HepG2 (cell line): Measurements from ENCODE around the gene AUNIP. TPM values are rescaled to one million over a fixed set of nuclear protein-coding genes. Genes with fewer than 3 reads are reported as not detected.

Source experiments
- ATAC-seq: fragments of 200-7000 bp; cut with Tn5 transposase; 3 replicates; pipeline ENCODE4 v1.9.1; 2020; ENCODE audit warnings: mild to moderate bottlenecking, moderate library complexity
- BruUV-seq: library from RNA; stranded (reverse); fragments of 400-500 nt; replicated peaks from 2 replicates; lab custom pipeline; 2021; lab: Mats Ljungman, UMichigan
- CTCF ChIA-PET: fragments of 300-600 bp; formaldehyde crosslinking; extraction: SDS; loops from one replicate; lab custom pipeline; 2021; ENCODE audit warnings: low total read pairs, inconsistent platforms, low intra/inter-chr PET ratio; lab: Yijun Ruan, JAX
- POLR2A ChIA-PET: fragments of 350-600 bp; sonication (Branson Sonifier 250); formaldehyde crosslinking; loops from one replicate; lab custom pipeline; 2020; ENCODE audit warnings: antibody characterized with exemption, inconsistent platforms; lab: Yijun Ruan, JAX
- DNase-seq: peaks from one replicate; pipeline ENCODE4 v3.0.0-alpha.2; 2015; ENCODE audit warnings: low spot score
- FAIRE-seq: peaks from 3 replicates; lab custom pipeline; 2011; peaks lifted over from hg19 to GRCh38; lab: Jason Lieb, UNC
- H2AFZ ChIP-seq: one replicate; pipeline ENCODE4 v1.6.1; 2011; ENCODE audit warnings: low read length, inconsistent platforms
- H3K27ac ChIP-seq: fragments of 300-600 bp; 3 replicates; pipeline ENCODE4 v1.8.0; 2011; ENCODE audit warnings: mixed run types, mild to moderate bottlenecking, mixed read lengths, low read length, inconsistent platforms; ENCODE audit not compliant: insufficient read depth; ENCODE audit errors: extremely low read length
- H3K27me3 ChIP-seq, 2 experiments: fragments of 200-600 bp in 1 of 2; 2 replicates in 1 of 2; 3 replicates in 1 of 2; pipeline versions ENCODE4 v1.6.0 to v1.8.0; 2011; ENCODE audit warnings: low read length in 2 of 2, mild to moderate bottlenecking in 2 of 2, moderate library complexity in 2 of 2, inconsistent platforms in 1 of 2; ENCODE audit not compliant: insufficient read depth in 2 of 2, control insufficient read depth in 1 of 2
- H3K36me3 ChIP-seq, 2 experiments: fragments of 200-600 bp in 1 of 2; replicated peaks in 1 of 2; 2 replicates in 1 of 2; 3 replicates in 1 of 2; pipeline versions ENCODE4 v1.5.1 to v1.8.0; 2011; ENCODE audit warnings: low read length in 2 of 2, inconsistent platforms in 1 of 2; ENCODE audit not compliant: insufficient read depth in 2 of 2, control insufficient read depth in 1 of 2
- H3K4me1 ChIP-seq: 2 replicates; pipeline ENCODE4 v1.5.1; 2012; ENCODE audit warnings: low read length, inconsistent platforms; ENCODE audit not compliant: insufficient read depth
- H3K4me2 ChIP-seq: 2 replicates; pipeline ENCODE4 v1.6.0; 2011; ENCODE audit warnings: low read depth, low read length, inconsistent platforms
- H3K4me3 ChIP-seq, 3 experiments: fragments of 200-600 bp in 1 of 3; sonication (generic), shearing (Covaris generic) in 1 of 3; replicated peaks in 1 of 3; 2 replicates each; pipeline ENCODE4 v1.5.1; 2011 to 2016; ENCODE audit warnings: low read length in 3 of 3, inconsistent platforms in 2 of 3, low read depth in 2 of 3, mild to moderate bottlenecking in 2 of 3, control low read depth in 1 of 3, mixed read lengths in 1 of 3; ENCODE audit not compliant: insufficient read depth in 1 of 3
- H3K79me2 ChIP-seq: one replicate; pipeline ENCODE4 v1.6.1; 2011; ENCODE audit warnings: low read length, inconsistent platforms; ENCODE audit not compliant: insufficient read depth
- H3K9ac ChIP-seq: 2 replicates; pipeline ENCODE4 v1.6.0; 2011; ENCODE audit warnings: mild to moderate bottlenecking, low read depth, low read length, inconsistent platforms; ENCODE audit not compliant: insufficient read depth
- H3K9me3 ChIP-seq: 2 replicates; pipeline ENCODE4 v1.5.1; 2012; ENCODE audit warnings: mild to moderate bottlenecking, low read length
- H4K20me1 ChIP-seq: 2 replicates; pipeline ENCODE4 v1.6.0; 2011; ENCODE audit warnings: inconsistent platforms, mild to moderate bottlenecking, low read length, moderate library complexity; ENCODE audit not compliant: insufficient read depth
- HCFC1 ChIP-seq: fragments of 150-350 bp; IDR thresholded peaks from 2 replicates; pipeline ENCODE4 v1.6.1; 2014; ENCODE audit warnings: low read depth, low read length
- HDAC1 ChIP-seq: sonication (generic); formaldehyde crosslinking; IDR thresholded peaks from 2 replicates; pipeline ENCODE4 v1.5.1; 2020; ENCODE audit warnings: mild to moderate bottlenecking, missing genetic modification reagents
- NR2C2 ChIP-seq: sonication (generic); formaldehyde crosslinking; IDR thresholded peaks from 2 replicates; pipeline ENCODE4 v1.4.0; 2020; ENCODE audit warnings: missing genetic modification reagents, mild to moderate bottlenecking, moderate library complexity, borderline replicate concordance
- RARA ChIP-seq: IDR thresholded peaks from 2 replicates; pipeline ENCODE4 v1.6.1; 2016; ENCODE audit warnings: missing genetic modification reagents, missing compliant biosample characterization
- SOX13 ChIP-seq, 3 experiments: fragments of 450-650 bp in 1 of 3; sonication (generic) in 1 of 3; formaldehyde crosslinking in 1 of 3; IDR thresholded peaks in 2 of 3; conservative IDR thresholded peaks in 1 of 3; 2 replicates each; pipeline versions ENCODE4 v1.5.0 to v1.6.1; 2016 to 2020; ENCODE audit warnings: antibody characterized with exemption in 1 of 3, mild to moderate bottlenecking in 1 of 3, missing compliant biosample characterization in 1 of 3, missing genetic modification reagents in 1 of 3, moderate library complexity in 1 of 3
- SOX5 ChIP-seq: IDR thresholded peaks from 2 replicates; pipeline ENCODE4 v1.6.1; 2016; ENCODE audit warnings: borderline replicate concordance
- ZFX ChIP-seq: sonication (generic); formaldehyde crosslinking; IDR thresholded peaks from 2 replicates; pipeline ENCODE4 v1.4.0; 2020; ENCODE audit warnings: mild to moderate bottlenecking, low read depth, missing genetic modification reagents, moderate library complexity
- ZNF629 ChIP-seq: sonication (generic); formaldehyde crosslinking; conservative IDR thresholded peaks from 2 replicates; pipeline ENCODE4 v1.5.0; 2020; ENCODE audit warnings: missing genetic modification reagents
- ZNF652 ChIP-seq: IDR thresholded peaks from 2 replicates; pipeline ENCODE4 v1.6.1; 2016; ENCODE audit warnings: low read depth, borderline replicate concordance
- ZNF704 ChIP-seq: sonication (generic); formaldehyde crosslinking; IDR thresholded peaks from 2 replicates; pipeline ENCODE4 v1.8.1; 2023; ENCODE audit warnings: mild to moderate bottlenecking, inconsistent platforms, moderate library complexity, missing genetic modification reagents, borderline replicate concordance
- WGBS: methylation state at CpG from one replicate; pipeline ENCODE4 v1.1.6; 2017; ENCODE audit warnings: low lambda C conversion rate; 5-methylcytosine and 5-hydroxymethylcytosine counted together
- in situ Hi-C: cut with HindIII; loops from 2 replicates; pipeline ENCODE4 v1.10.0; 2017; ENCODE audit warnings: low pct_unique_long_range_greater_than_20kb; ENCODE audit not compliant: extremely low pct_ligation_motif_present
- intact Hi-C: fragments of 100-400 bp; cut with micrococcal nuclease; formaldehyde crosslinking; loops from one replicate; pipeline ENCODE4 v1.10.0; 2022; ENCODE audit not compliant: unreplicated experiment
- polyA plus RNA-seq, 8 experiments: library from polyadenylated mRNA; depleted of rRNA in 3 of 8; stranded (reverse) in 7 of 8; unstranded in 1 of 8; fragments of >200 nt; fragmentation: Illumina TruSeq in 4 of 8; extraction: Trizol in 4 of 8; gene quantifications; 2 replicates each; pipeline versions ENCODE4 v1.2.1 to v1.2.3, GENCODE V29; 2011 to 2016; ENCODE audit warnings: low read depth in 4 of 8, missing spikeins in 1 of 8, mixed read lengths in 1 of 8; ENCODE audit not compliant: insufficient read depth in 1 of 8
- total RNA-seq, 5 experiments: library from RNA; depleted of rRNA; stranded (reverse); fragments of >200 nt; fragmentation: Illumina TruSeq; extraction: Trizol; gene quantifications; 2 replicates each; pipeline ENCODE4 v1.2.3, GENCODE V29; 2016; ENCODE audit warnings: low read depth in 1 of 5
- TF ChIP-seq, protein P1 (sequence below): IDR thresholded peaks from 2 replicates; pipeline ENCODE4 v1.6.1; 2012; ENCODE audit warnings: low read depth, low read length, improper control_type of control experiment
- TF ChIP-seq, protein P2 (sequence below), 2 experiments: IDR thresholded peaks; 2 replicates each; pipeline ENCODE4 v1.6.1; 2011 to 2012; ENCODE audit warnings: low read length in 2 of 2, borderline replicate concordance in 1 of 2, low read depth in 1 of 2, mild to moderate bottlenecking in 1 of 2, moderate library complexity in 1 of 2

The AUNIP gene
- total and polyA plus RNA-seq, 2 of the 13 experiments (the other 11 are each of a cell fraction or from before 2014, with no cell fraction given) = 3.8 to 12.3 TPM

DNA sequence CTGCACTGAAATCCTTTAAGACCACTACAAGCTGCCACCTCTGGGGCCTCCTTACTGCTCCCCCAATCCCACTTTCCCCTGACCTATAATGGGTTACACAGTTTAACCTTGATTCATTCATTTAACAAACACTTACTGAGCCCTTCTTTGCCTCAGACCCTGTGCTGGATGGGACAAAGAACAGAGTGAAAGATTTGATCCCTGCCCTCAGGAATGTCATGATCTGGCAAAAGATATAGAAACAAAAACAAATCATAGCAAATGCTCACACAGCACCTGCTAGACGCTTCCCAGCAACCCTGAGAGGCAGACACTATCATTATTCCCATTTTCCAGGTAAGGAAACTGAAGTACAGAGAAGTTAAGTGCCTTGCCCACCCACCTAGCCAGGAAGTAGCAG, 7.0 kb upstream of the AUNIP start:
- ChIA-PET CTCF (no interaction called here), POLR2A (no interaction called here)
- FAIRE-seq (no peak), ATAC-seq (no peak; the same call in 2 of the 3 replicates), DNase-seq (peak; percentile 53)
- no peaks in the 10 kb centered on the region for H3K9me3 ChIP-seq
- H3K79me2 ChIP-seq = no peaks in the 10 kb centered on the region
- H3K27ac ChIP-seq = peak overlapping the region; percentile 54
- peak overlapping the region; percentile 15; the same call in 1 of the 2 replicates for H3K9ac ChIP-seq
- H3K36me3 ChIP-seq = peaks cover 8 to 15% of the 10 kb centered on the region in 2 experiments; a peak in 4 of 5 replicates
- no peaks in the 10 kb centered on the region for H4K20me1 ChIP-seq
- no peaks in the 10 kb centered on the region for H3K27me3 ChIP-seq
- peaks cover 77% of the 10 kb centered on the region for H3K4me1 ChIP-seq
- in situ Hi-C loops = no loop called here
- intact Hi-C loops = no loop called here
- no peak overlapping the region; a peak in 1 of 6 replicates for H3K4me3 ChIP-seq
- H2AFZ ChIP-seq = no peak overlapping the region
- peak overlapping the region; percentile 44 for H3K4me2 ChIP-seq
- no TSS peak for BruUV-seq
- no peak for TF ChIP-seq NR2C2 (CRISPR knock-in tag)
- 0 out of 2 replicates have a peak, but pooled peaks have one; percentile 6 for TF ChIP-seq RARA
- TF ChIP-seq ZNF629 (CRISPR knock-in tag) = peak; percentile 79
- TF ChIP-seq SOX5 (CRISPR knock-in tag) = peak; percentile 14; the same call in 1 of the 2 replicates
- peak; percentile 48 for TF ChIP-seq ZNF652
- TF ChIP-seq SOX13 (IDR thresholded peaks at IDR 0.05) = no peak
- TF ChIP-seq SOX13 (CRISPR knock-in tag; conservative IDR thresholded peaks at IDR 0.05 in 1 of 2, IDR thresholded peaks at IDR 0.05 in 1 of 2) = peak in 1 of 2 experiments; percentile 14; a peak in 1 of 4 replicates
- TF ChIP-seq ZFX (CRISPR knock-in tag) = peak; percentile 19; the same call in 1 of the 2 replicates
- no peak for TF ChIP-seq ZNF704 (CRISPR knock-in tag)
- TF ChIP-seq HCFC1 = no peak
- TF ChIP-seq, protein P1, sequence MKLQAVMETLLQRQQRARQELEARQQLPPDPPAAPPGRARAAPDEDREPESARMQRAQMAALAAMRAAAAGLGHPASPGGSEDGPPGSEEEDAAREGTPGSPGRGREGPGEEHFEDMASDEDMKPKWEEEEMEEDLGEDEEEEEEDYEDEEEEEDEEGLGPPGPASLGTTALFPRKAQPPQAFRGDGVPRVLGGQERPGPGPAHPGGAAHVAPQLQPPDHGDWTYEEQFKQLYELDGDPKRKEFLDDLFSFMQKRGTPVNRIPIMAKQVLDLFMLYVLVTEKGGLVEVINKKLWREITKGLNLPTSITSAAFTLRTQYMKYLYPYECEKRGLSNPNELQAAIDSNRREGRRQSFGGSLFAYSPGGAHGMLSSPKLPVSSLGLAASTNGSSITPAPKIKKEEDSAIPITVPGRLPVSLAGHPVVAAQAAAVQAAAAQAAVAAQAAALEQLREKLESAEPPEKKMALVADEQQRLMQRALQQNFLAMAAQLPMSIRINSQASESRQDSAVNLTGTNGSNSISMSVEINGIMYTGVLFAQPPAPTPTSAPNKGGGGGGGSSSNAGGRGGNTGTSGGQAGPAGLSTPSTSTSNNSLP = 0 out of 2 replicates have a peak, but pooled peaks have one; percentile 7
- TF ChIP-seq, protein P2, sequence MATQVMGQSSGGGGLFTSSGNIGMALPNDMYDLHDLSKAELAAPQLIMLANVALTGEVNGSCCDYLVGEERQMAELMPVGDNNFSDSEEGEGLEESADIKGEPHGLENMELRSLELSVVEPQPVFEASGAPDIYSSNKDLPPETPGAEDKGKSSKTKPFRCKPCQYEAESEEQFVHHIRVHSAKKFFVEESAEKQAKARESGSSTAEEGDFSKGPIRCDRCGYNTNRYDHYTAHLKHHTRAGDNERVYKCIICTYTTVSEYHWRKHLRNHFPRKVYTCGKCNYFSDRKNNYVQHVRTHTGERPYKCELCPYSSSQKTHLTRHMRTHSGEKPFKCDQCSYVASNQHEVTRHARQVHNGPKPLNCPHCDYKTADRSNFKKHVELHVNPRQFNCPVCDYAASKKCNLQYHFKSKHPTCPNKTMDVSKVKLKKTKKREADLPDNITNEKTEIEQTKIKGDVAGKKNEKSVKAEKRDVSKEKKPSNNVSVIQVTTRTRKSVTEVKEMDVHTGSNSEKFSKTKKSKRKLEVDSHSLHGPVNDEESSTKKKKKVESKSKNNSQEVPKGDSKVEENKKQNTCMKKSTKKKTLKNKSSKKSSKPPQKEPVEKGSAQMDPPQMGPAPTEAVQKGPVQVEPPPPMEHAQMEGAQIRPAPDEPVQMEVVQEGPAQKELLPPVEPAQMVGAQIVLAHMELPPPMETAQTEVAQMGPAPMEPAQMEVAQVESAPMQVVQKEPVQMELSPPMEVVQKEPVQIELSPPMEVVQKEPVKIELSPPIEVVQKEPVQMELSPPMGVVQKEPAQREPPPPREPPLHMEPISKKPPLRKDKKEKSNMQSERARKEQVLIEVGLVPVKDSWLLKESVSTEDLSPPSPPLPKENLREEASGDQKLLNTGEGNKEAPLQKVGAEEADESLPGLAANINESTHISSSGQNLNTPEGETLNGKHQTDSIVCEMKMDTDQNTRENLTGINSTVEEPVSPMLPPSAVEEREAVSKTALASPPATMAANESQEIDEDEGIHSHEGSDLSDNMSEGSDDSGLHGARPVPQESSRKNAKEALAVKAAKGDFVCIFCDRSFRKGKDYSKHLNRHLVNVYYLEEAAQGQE (IDR thresholded peaks at IDR 0.05; ENCODE audit: borderline replicate concordance in 1 of 2, low read depth in 1 of 2, low read length in 2 of 2) = no peak
- 0 out of 2 replicates have a peak, but pooled peaks have one; percentile 22 for TF ChIP-seq HDAC1 (CRISPR knock-in tag)
- 35% methylated on average over 1 of the region's 1 CpG for WGBS
